Tibial nerve (tissue), 4 donors: Measurements from ENCODE around the gene C16orf96. TPM values are rescaled to one million over a fixed set of nuclear protein-coding genes. Genes with fewer than 3 reads are reported as not detected.

Experiments used
- DNase-seq, 2 donors: peaks; one replicate each; pipeline ENCODE4 v3.0.0-alpha.2; 2019; ENCODE audit warnings: low spot score in 2 of 2
- H3K27ac ChIP-seq, 4 donors: fragments of 200-600 bp; sonication (generic) in 3 of 4; one replicate each; pipeline ENCODE4 v1.5.1; 2017 to 2019; ENCODE audit warnings: mild to moderate bottlenecking in 1 of 4
- H3K27me3 ChIP-seq, 2 donors: fragments of 200-600 bp; sonication (generic) in 1 of 2; one replicate each; pipeline versions ENCODE4 v1.5.1 to v1.6.0; 2017 to 2019
- H3K36me3 ChIP-seq, 3 donors: fragments of 200-600 bp; sonication (generic); one replicate each; pipeline ENCODE4 v1.5.1; 2018 to 2019
- H3K4me1 ChIP-seq, 4 donors: fragments of 200-600 bp; sonication (generic) in 3 of 4; one replicate each; pipeline ENCODE4 v1.5.1; 2017 to 2019
- H3K4me3 ChIP-seq, 4 donors: fragments of 200-600 bp; sonication (generic) in 3 of 4; one replicate each; pipeline ENCODE4 v1.5.1; 2017 to 2019; ENCODE audit warnings: mild to moderate bottlenecking in 1 of 4, moderate library complexity in 1 of 4
- H3K9me3 ChIP-seq, 4 donors: fragments of 200-600 bp; sonication (generic) in 3 of 4; one replicate each; pipeline ENCODE4 v1.5.1; 2017 to 2019
- CTCF ChIP-seq, 5 experiments: fragments of 200-600 bp in 3 of 5; fragments of 450-650 bp in 2 of 5; sonication (generic) in 3 of 5; IDR thresholded peaks; one replicate each; pipeline ENCODE4 v1.5.1; 2016 to 2019; ENCODE audit warnings: antibody characterized with exemption in 5 of 5, mild to moderate bottlenecking in 3 of 5, moderate library complexity in 2 of 5
- EP300 ChIP-seq, 2 donors: sonication (generic); formaldehyde crosslinking; IDR thresholded peaks; one replicate each; pipeline ENCODE4 v1.6.1; 2017; ENCODE audit warnings: antibody characterized with exemption in 2 of 2, mild to moderate bottlenecking in 1 of 2
- POLR2A ChIP-seq, 2 donors: fragments of 450-650 bp; IDR thresholded peaks; one replicate each; pipeline ENCODE4 v1.6.1; 2017; ENCODE audit warnings: antibody characterized with exemption in 2 of 2, mild to moderate bottlenecking in 2 of 2, moderate library complexity in 2 of 2
- WGBS, 2 donors: methylation state at CpG; one replicate each; pipeline ENCODE4 v1.1.5; 2018; 5-methylcytosine and 5-hydroxymethylcytosine counted together
- small RNA-seq: library from RNA; depleted of rRNA; stranded (forward); fragments of <200 nt; gene quantifications from one replicate; pipeline ENCODE3, GENCODE V24; 2016
- total RNA-seq, 4 donors: library from RNA; depleted of rRNA; stranded (reverse); fragments of >200 nt; gene quantifications; one replicate each; pipeline ENCODE4 v1.1.0, GENCODE V29; 2016

C16orf96 gene
- total RNA-seq, 4 donors from 2014 or later, result 0.20 to 0.21 TPM; not detected in 2

- H3K36me3 ChIP-seq, result peaks cover 0 to 71% (median 8%) of the 10 kb centered on the region in 3 donors
- DNase-seq, result no peak
- H3K9me3 ChIP-seq, result no peaks in the 10 kb centered on the region
- H3K4me1 ChIP-seq, result peaks cover 0 to 7% (median 0%) of the 10 kb centered on the region in 4 donors
- TF ChIP-seq EP300 (IDR thresholded peaks at IDR 0.05) (no peak), CTCF (IDR thresholded peaks at IDR 0.05) (no peak)
- 95 to 97% methylated on average over 13 of the region's 13 CpGs for WGBS, 2 donors
- H3K27me3 ChIP-seq, result no peaks in the 10 kb centered on the region
- no peak overlapping the region for H3K4me3 ChIP-seq
- H3K27ac ChIP-seq, result no peak overlapping the region
Observed at GRCh38 chr16:4648917-4649316, 92.8 kb downstream of the C16orf96 start.

- no peak for DNase-seq
- H3K4me1 ChIP-seq, result peaks cover 0 to 7% (median 0%) of the 10 kb centered on the region in 4 donors
- TF ChIP-seq EP300 (IDR thresholded peaks at IDR 0.05), result no peak
- TF ChIP-seq CTCF (IDR thresholded peaks at IDR 0.05), result no peak
- TF ChIP-seq POLR2A (IDR thresholded peaks at IDR 0.05), result no peak
- H3K27ac ChIP-seq, result no peak overlapping the region
- H3K4me3 ChIP-seq, result no peak overlapping the region
- H3K9me3 ChIP-seq, result no peaks in the 10 kb centered on the region
- WGBS, 2 donors, result 93 to 95% methylated on average over 25 of the region's 25 CpGs
- no peaks in the 10 kb centered on the region for H3K27me3 ChIP-seq
- peaks cover 0 to 80% (median 8%) of the 10 kb centered on the region in 3 donors for H3K36me3 ChIP-seq
Observed at GRCh38 chr16:4649744-4650442, 93.8 kb downstream of the C16orf96 start.

Small RNA genes within 50 kb of the gene (small RNA-seq; reads per million reads assigned to genes)
- not detected for gene RN7SL850P

Other genes starting within 250 kb of the C16orf96 start
- gene GLIS2, start 240.3 kb upstream of the C16orf96 start, total RNA-seq, result 10 to 100 TPM in 3 of 4 donors, 1 to 10 TPM in 1; 9.0 to 11.1 (median 10.8) TPM
- 10 to 100 TPM; 45.1 to 95.1 (median 60.7) TPM for gene PAM16, start 205.0 kb upstream of the C16orf96 start, total RNA-seq
- gene VASN, start 184.5 kb upstream of the C16orf96 start, total RNA-seq, result 10 to 100 TPM; 31.0 to 58.1 (median 32.9) TPM
- 10 to 100 TPM; 27.8 to 77.4 (median 52.1) TPM for gene CORO7, start 139.7 kb upstream of the C16orf96 start, total RNA-seq
- gene DNAJA3, start 130.5 kb upstream of the C16orf96 start, total RNA-seq, result 10 to 100 TPM; 37.6 to 53.0 (median 49.2) TPM
- gene NMRAL1, start 81.7 kb upstream of the C16orf96 start, total RNA-seq, result 10 to 100 TPM; 55.5 to 61.8 (median 57.7) TPM
- 10 to 100 TPM; 55.7 to 75.6 (median 63.1) TPM for gene HMOX2, start 79.9 kb upstream of the C16orf96 start, total RNA-seq
- gene CDIP1, start 17.6 kb upstream of the C16orf96 start, total RNA-seq, result 10 to 100 TPM; 16.2 to 40.2 (median 24.0) TPM
- 10 to 100 TPM in 2 of 4 donors, 1 to 10 TPM in 2; 6.5 to 22.8 (median 9.8) TPM for gene UBALD1, start 58.5 kb downstream of the C16orf96 start, total RNA-seq
- 10 to 100 TPM; 37.5 to 59.1 (median 42.7) TPM for gene MGRN1, start 68.5 kb downstream of the C16orf96 start, total RNA-seq
- gene NUDT16L1, start 137.2 kb downstream of the C16orf96 start, total RNA-seq, result 10 to 100 TPM; 30.3 to 63.7 (median 48.5) TPM
- gene ANKS3, start 177.9 kb downstream of the C16orf96 start, total RNA-seq, result 10 to 100 TPM; 29.3 to 58.8 (median 51.8) TPM
- gene DNAAF8, start 178.2 kb downstream of the C16orf96 start, total RNA-seq, result 10 to 100 TPM in 1 of 4 donors, 1 to 10 TPM in 1, under 1 TPM in 2; 0.21 to 15.3 (median 0.74) TPM
- 10 to 100 TPM; 20.3 to 43.2 (median 34.4) TPM for gene ZNF500, start 210.8 kb downstream of the C16orf96 start, total RNA-seq
- not detected for gene SEPTIN12, start 232.0 kb downstream of the C16orf96 start, total RNA-seq
- not detected for gene SMIM22, start 239.0 kb downstream of the C16orf96 start, total RNA-seq
- 10 to 100 TPM; 10.5 to 28.5 (median 16.8) TPM for gene ROGDI, start 246.3 kb downstream of the C16orf96 start, total RNA-seq